CD14-positive monocyte (primary cell): ENCODE measurements around the gene HOXD13. TPM values are rescaled to one million over a fixed set of nuclear protein-coding genes. Genes with fewer than 3 reads are reported as not detected.

Source experiments
- DNase-seq, 3 donors: peaks; one replicate each; pipeline ENCODE4 v3.0.0-alpha.2; 2011 to 2022
- H2AFZ ChIP-seq: 2 replicates; pipeline ENCODE4 v1.6.0; 2012; ENCODE audit warnings: mild to moderate bottlenecking, low read depth, low read length, inconsistent platforms; ENCODE audit not compliant: insufficient read depth, poor library complexity, severe bottlenecking
- H3K27ac ChIP-seq, 2 donors: 1 replicate in 1 of 2; 2 replicates in 1 of 2; pipeline ENCODE4 v1.5.1; 2012 to 2013; ENCODE audit warnings: low read length in 2 of 2, control low read depth in 1 of 2, inconsistent platforms in 1 of 2, low read depth in 1 of 2, mild to moderate bottlenecking in 1 of 2
- H3K27me3 ChIP-seq, 2 donors: one replicate each; pipeline versions ENCODE4 v1.6.0 to v1.6.1; 2011 to 2013; ENCODE audit warnings: low read length in 2 of 2; ENCODE audit not compliant: control insufficient read depth in 2 of 2, insufficient read depth in 2 of 2
- H3K36me3 ChIP-seq, 2 donors: replicated peaks in 1 of 2; 1 replicate in 1 of 2; 2 replicates in 1 of 2; pipeline versions ENCODE4 v1.5.1 to v1.6.1; 2012 to 2013; ENCODE audit warnings: low read length in 2 of 2, control low read depth in 1 of 2, inconsistent platforms in 1 of 2, mild to moderate bottlenecking in 1 of 2; ENCODE audit not compliant: insufficient read depth in 2 of 2, control insufficient read depth in 1 of 2
- H3K4me1 ChIP-seq, 2 donors: 1 replicate in 1 of 2; 2 replicates in 1 of 2; pipeline versions ENCODE4 v1.5.1 to v1.6.1; 2012 to 2013; ENCODE audit warnings: low read length in 2 of 2, control low read depth in 1 of 2, inconsistent platforms in 1 of 2, mild to moderate bottlenecking in 1 of 2, moderate library complexity in 1 of 2; ENCODE audit not compliant: insufficient read depth in 2 of 2, control insufficient read depth in 1 of 2
- H3K4me2 ChIP-seq: replicated peaks from 2 replicates; pipeline ENCODE3; 2012; ENCODE audit warnings: low read length, moderate library complexity, mild to moderate bottlenecking; ENCODE audit not compliant: poor library complexity, severe bottlenecking; ENCODE audit errors: extremely low read depth
- H3K4me3 ChIP-seq, 3 experiments: fragments of 200-600 bp in 1 of 3; sonication (generic) in 1 of 3; replicated peaks in 1 of 3; 1 replicate in 2 of 3; 2 replicates in 1 of 3; pipeline ENCODE4 v1.5.1; 2011 to 2013; ENCODE audit warnings: low read length in 3 of 3, mild to moderate bottlenecking in 3 of 3, control low read depth in 2 of 3, low read depth in 2 of 3, inconsistent platforms in 1 of 3, moderate library complexity in 1 of 3
- H3K79me2 ChIP-seq: 2 replicates; pipeline ENCODE4 v1.6.0; 2012; ENCODE audit warnings: mild to moderate bottlenecking, control low read depth, inconsistent platforms, low read length, moderate library complexity; ENCODE audit not compliant: insufficient read depth
- H3K9ac ChIP-seq: 2 replicates; pipeline ENCODE4 v1.6.0; 2017; ENCODE audit warnings: low read length, mild to moderate bottlenecking; ENCODE audit not compliant: insufficient read depth, poor library complexity, severe bottlenecking
- H3K9me3 ChIP-seq, 2 donors: replicated peaks in 1 of 2; 1 replicate in 1 of 2; 2 replicates in 1 of 2; pipeline versions ENCODE4 v1.5.1 to v1.6.1; 2012 to 2013; ENCODE audit warnings: low read length in 2 of 2, control low read depth in 1 of 2; ENCODE audit not compliant: control insufficient read depth in 1 of 2, insufficient read depth in 1 of 2
- H4K20me1 ChIP-seq: 2 replicates; pipeline ENCODE4 v1.6.0; 2012; ENCODE audit warnings: mild to moderate bottlenecking, low read length, control low read depth, moderate library complexity; ENCODE audit not compliant: insufficient read depth
- H3K27ac Mint-ChIP-seq, 7 donors: one replicate each; pipeline ENCODE4 v1.8.0; 2020; ENCODE audit warnings: mild to moderate bottlenecking in 7 of 7, mixed read lengths in 7 of 7, moderate library complexity in 6 of 7, inconsistent platforms in 2 of 7
- H3K27me3 Mint-ChIP-seq, 3 donors: one replicate each; pipeline ENCODE4 v1.8.0; 2021 to 2022; ENCODE audit warnings: low read depth in 3 of 3, mild to moderate bottlenecking in 3 of 3, mixed read lengths in 3 of 3, moderate library complexity in 3 of 3, inconsistent platforms in 1 of 3
- H3K36me3 Mint-ChIP-seq, 2 donors: one replicate each; pipeline ENCODE4 v1.8.0; 2020; ENCODE audit warnings: mixed read lengths in 2 of 2, inconsistent platforms in 1 of 2, mild to moderate bottlenecking in 1 of 2
- H3K4me1 Mint-ChIP-seq: one replicate; pipeline ENCODE4 v1.8.0; 2020; ENCODE audit warnings: mild to moderate bottlenecking, mixed read lengths
- H3K4me3 Mint-ChIP-seq, 2 donors: one replicate each; pipeline ENCODE4 v1.8.0; 2020; ENCODE audit warnings: mild to moderate bottlenecking in 2 of 2, mixed read lengths in 2 of 2, moderate library complexity in 1 of 2
- H3K9me3 Mint-ChIP-seq, 7 donors: one replicate each; pipeline ENCODE4 v1.8.0; 2020 to 2022; ENCODE audit warnings: mixed read lengths in 7 of 7, mild to moderate bottlenecking in 6 of 7, moderate library complexity in 6 of 7, inconsistent platforms in 2 of 7
- CTCF ChIP-seq: fragments of 200-600 bp; IDR thresholded peaks from one replicate; pipeline ENCODE4 v1.8.0; 2022; ENCODE audit warnings: antibody characterized with exemption, mild to moderate bottlenecking
- WGBS: methylation state at CpG from one replicate; pipeline ENCODE4 v1.1.5; 2013; ENCODE audit warnings: missing lambda C conversion rate; ENCODE audit not compliant: insufficient coverage; 5-methylcytosine and 5-hydroxymethylcytosine counted together
- intact Hi-C, 2 donors: fragments of 100-400 bp; cut with micrococcal nuclease; formaldehyde crosslinking; loops; one replicate each; pipeline versions ENCODE4 v1.15.0 to v1.15.1; 2023
- polyA plus RNA-seq, 3 donors: library from polyadenylated mRNA; depleted of rRNA in 1 of 3; unstranded in 2 of 3; stranded (reverse) in 1 of 3; fragments of 300-500 nt in 2 of 3; fragments of >200 nt in 1 of 3; fragmentation: Illumina TruSeq in 2 of 3; gene quantifications; 1 replicate in 2 of 3; 2 replicates in 1 of 3; pipeline ENCODE4 v1.2.3, GENCODE V29; 2012 to 2021

Gene HOXD13
- polyA plus RNA-seq, 3 donors = not detected

GRCh38 chr2:176106581-176107539, 14.3 kb downstream of the HOXD13 start, which contains the start of gene HOXD11:
Gene HOXD11, plus strand, starts transcription at chr2:176107280. Its CDS starts 76 bp downstream, at chr2:176107356.
- TF ChIP-seq CTCF = no peak
- intact Hi-C loops = no loop called here
- Histone ChIP-seq H2AFZ (no peak within 1 kb of the TSS), H3K9ac (no peak within 1 kb of the TSS), H3K4me1 (peaks cover 6 to 12% of the 10 kb centered on the region in 2 donors), H3K9me3 (peaks cover 0 to 62% of the 10 kb centered on the region in 2 donors), H3K27ac (no peak within 1 kb of the TSS), H3K79me2 (no peaks in the 10 kb centered on the region), H3K4me3 (peak within 1 kb of the TSS in 1 of 3 experiments; percentile 63), H3K36me3 (no peaks in the 10 kb centered on the region), H4K20me1 (no peaks in the 10 kb centered on the region), H3K27me3 (peaks cover 77 to 93% of the 10 kb centered on the region in 2 donors), H3K4me2 (peak within 1 kb of the TSS; percentile 59)
- Mint-ChIP-seq H3K4me3 (peak within 1 kb of the TSS; percentile 54 to 87), H3K27ac (no peak within 1 kb of the TSS), H3K27me3 (peaks cover 89 to 98% (median 91%) of the 10 kb centered on the region in 3 donors), H3K4me1 (peaks cover 28% of the 10 kb centered on the region), H3K36me3 (peaks cover 3 to 16% of the 10 kb centered on the region in 2 donors), H3K9me3 (peaks cover 0 to 43% (median 25%) of the 10 kb centered on the region in 7 donors)
- WGBS = 5% methylated on average over 60 of the region's 85 CpGs
- peak in 1 of 3 donors; percentile 47 for DNase-seq

- 3% methylated on average over 45 of the region's 59 CpGs for WGBS
- peaks cover 89 to 98% (median 91%) of the 10 kb centered on the region in 3 donors for H3K27me3 Mint-ChIP-seq
- H3K9me3 Mint-ChIP-seq = peaks cover 0 to 45% (median 26%) of the 10 kb centered on the region in 7 donors
- H3K27me3 ChIP-seq = peaks cover 77 to 93% of the 10 kb centered on the region in 2 donors
- H3K4me3 ChIP-seq = no peak overlapping the region
- H3K9ac ChIP-seq = no peak overlapping the region
- H3K4me1 Mint-ChIP-seq = peaks cover 28% of the 10 kb centered on the region
- intact Hi-C loops = no loop called here
- no peaks in the 10 kb centered on the region for H3K79me2 ChIP-seq
- no peak overlapping the region for H2AFZ ChIP-seq
- peaks cover 3 to 16% of the 10 kb centered on the region in 2 donors for H3K36me3 Mint-ChIP-seq
- no peaks in the 10 kb centered on the region for H3K36me3 ChIP-seq
- no peaks in the 10 kb centered on the region for H4K20me1 ChIP-seq
- H3K27ac ChIP-seq = no peak overlapping the region
- no peak overlapping the region for H3K27ac Mint-ChIP-seq
- no peak overlapping the region for H3K4me2 ChIP-seq
- DNase-seq = no peak
- peaks cover 0 to 62% of the 10 kb centered on the region in 2 donors for H3K9me3 ChIP-seq
- TF ChIP-seq CTCF = no peak
- H3K4me1 ChIP-seq = peaks cover 6 to 12% of the 10 kb centered on the region in 2 donors
- no peak overlapping the region for H3K4me3 Mint-ChIP-seq
These were observed 15.2 kb downstream of the HOXD13 start for GRCh38 chr2:176107731-176108181.
